ENCODE data around the gene BMP6.
A peak's percentile ranks its signal among the peaks of the same experiment; 100 is the strongest.

BMP6 gene

GRCh38 chr6:7907159-7907558, 181.3 kb downstream of the BMP6 start:
- DNase-seq = no peak

DNA sequence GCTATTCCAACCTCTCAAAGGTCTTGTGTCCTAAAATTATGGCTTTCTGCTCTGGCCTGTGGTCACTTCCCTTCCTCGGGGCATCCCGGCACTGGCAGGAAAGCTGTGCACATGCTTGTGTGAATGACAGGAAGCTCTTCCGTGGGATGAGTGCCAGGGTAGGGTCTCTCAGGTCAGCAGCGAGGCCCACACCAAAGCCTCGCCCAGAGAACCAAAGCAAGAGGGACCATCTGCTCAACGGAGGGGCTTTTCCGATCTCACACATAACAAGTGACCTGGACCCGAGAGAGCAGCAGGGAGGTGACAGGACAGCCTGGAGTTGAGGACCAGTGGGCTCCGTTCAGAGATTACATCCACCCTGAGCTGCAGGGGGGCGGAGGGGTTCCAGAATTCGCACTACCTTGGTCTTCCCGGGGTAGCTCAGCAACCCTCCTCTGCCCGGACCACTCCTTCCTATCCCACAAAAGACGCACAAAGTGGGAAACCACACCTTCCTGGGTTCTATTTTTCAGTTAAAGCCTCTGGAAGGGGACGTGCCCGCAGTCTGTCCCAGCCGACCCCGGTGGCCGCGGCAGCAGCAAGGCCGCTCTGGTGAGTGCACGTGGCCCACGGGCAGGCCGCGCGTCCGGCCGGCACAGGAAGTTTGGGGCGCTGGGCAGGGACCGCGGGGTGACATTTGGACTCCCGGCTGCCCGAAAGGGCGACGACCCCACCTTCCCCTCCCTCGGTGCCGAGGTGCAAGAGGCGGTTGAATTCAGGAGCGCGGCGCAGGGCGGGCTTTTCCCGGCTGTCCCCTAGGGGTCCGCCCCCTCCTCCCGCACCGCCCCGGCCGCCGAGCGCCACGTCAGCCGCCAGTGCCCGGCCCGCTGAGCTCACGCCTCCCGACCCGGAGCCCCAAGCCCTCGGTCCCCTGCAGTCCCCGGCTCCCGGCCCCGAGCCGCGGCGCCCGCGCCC, 183.7 kb downstream of the BMP6 start:
- peak; percentile 19 for DNase-seq

DNA sequence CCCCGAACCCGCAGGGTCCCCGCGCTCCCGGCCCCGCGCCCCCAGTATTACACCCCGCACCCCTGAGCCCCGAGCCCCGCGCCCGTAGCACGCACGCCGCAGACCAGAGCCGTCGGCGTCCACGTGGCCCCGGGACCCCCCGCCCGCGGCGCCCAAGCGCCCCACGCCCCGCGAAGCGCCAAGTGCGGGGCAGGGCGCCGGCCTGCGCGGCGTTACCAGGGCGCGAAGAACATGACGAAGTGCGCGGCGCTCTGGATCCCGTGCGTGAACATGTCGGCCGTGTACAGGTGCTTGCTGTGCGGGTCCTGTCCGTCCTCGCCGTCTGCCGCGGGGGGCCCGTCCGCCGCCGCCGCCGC, 184.4 kb downstream of the BMP6 start:
- DNase-seq = no peak

- peak; percentile 66 for DNase-seq
Observed at GRCh38 chr6:7910654-7911344, 184.9 kb downstream of the BMP6 start, which contains the start of gene TXNDC5. Gene TXNDC5 (minus strand): TSS chr6:7910788. CDS start chr6:7910776, 12 bp downstream.

DNA sequence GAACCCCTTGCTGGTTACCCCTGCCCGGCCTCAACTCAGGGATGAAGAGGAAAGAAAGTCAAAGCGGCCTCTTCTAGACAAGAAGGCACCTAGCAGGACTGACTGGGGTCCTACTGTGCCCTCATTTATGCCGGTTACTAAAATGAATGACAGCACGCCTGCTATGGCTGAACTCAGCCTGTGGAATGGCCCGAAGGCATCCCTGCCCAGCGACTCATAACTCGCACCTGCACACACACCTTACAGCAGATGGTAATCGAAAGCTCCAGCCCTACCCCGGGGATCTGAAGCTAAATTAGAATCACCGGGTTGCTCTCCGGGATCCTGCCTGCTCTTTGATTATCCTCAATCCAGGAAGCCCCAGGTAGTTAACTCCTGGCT, 185.4 kb downstream of the BMP6 start:
- no peak for DNase-seq

DNA sequence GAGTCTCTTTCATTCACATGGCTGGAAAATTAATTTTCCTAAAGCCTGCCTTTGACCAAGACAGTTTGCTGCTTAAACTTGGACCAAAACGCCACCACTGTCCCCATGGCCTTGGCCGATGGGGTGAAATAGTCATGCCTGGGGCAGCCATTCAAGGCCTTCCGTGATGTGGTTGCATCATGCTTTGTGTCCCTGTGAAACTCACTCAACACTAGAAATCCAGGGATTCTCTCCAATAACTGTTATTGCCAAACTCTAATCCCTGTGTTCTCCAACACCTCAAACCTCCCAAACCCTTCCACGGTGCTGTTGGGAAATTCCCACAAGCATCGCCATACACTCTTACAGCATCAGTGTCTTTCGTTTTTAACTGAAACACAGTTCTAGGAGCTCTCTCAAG, 186.1 kb downstream of the BMP6 start:
- DNase-seq = no peak

- DNase-seq = no peak
Observed at GRCh38 chr6:7912736-7913517, 187.0 kb downstream of the BMP6 start.

DNA sequence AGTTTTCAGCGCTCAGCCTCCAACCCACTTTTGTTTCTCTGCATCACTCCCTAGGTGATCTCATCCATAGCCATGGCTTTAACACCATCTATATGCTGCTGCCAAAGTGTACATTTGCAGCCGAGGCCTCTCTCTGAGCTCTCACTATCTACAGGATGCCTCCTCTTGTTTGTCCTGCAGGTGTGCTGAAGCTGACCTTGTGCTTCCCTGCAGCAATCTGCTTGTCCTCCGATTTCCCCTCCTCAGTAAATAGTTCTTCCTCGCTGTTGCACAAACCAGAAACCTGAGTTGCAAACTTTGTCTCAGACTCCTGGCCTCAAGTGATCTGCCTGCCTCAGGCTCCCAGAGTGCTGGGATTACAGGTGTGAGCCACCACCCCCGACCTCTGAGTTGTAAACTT, 188.4 kb downstream of the BMP6 start:
- no peak for DNase-seq

GRCh38 chr6:7914991-7915789, 189.3 kb downstream of the BMP6 start:
- DNase-seq = no peak

GRCh38 chr6:7916959-7917358, 191.1 kb downstream of the BMP6 start:
- no peak for DNase-seq

GRCh38 chr6:7917729-7918128, 191.8 kb downstream of the BMP6 start:
- no peak for DNase-seq

DNA sequence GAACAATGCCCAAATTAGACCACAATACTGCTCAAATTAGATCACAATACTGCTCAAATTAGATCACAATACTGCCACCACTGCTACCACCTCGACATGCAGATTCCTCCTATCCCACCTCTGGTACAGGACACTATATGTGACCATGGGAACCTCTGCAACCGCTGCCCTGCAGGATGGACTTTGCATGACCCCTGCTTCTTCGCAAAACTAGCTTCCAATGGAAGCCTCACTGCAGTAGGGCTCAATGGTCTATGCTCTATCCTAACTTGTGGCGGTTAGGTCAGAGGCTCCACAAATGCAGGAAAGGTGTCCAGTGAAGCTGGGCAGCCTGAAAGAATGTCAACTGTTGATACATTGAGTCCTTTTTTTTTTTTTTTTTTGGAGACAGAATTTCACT, 192.5 kb downstream of the BMP6 start:
- DNase-seq = no peak

- no peak for DNase-seq
Observed at GRCh38 chr6:7919871-7920270, 194.0 kb downstream of the BMP6 start.

DNA sequence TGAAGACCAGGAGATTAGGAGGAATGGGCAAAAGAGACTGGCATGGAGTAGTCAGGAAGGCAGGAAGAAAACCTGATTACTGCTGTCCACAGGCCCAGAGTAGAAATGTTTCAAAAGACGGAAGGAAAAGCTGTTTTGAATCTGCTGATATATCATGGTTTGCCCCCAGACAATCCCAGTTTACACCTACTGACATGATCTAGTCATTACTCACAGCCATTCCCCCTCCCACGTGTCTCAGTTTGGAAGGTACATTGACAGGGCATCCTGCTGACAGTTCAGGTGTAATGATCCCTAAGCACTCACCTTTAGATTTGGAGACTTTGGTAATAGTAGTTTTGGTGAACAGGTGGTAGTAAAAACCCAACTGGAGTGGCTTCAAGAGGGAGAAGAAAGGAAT, 194.5 kb downstream of the BMP6 start:
- DNase-seq = no peak

- no peak for DNase-seq
Observed at GRCh38 chr6:7921046-7921445, 195.1 kb downstream of the BMP6 start.

DNA sequence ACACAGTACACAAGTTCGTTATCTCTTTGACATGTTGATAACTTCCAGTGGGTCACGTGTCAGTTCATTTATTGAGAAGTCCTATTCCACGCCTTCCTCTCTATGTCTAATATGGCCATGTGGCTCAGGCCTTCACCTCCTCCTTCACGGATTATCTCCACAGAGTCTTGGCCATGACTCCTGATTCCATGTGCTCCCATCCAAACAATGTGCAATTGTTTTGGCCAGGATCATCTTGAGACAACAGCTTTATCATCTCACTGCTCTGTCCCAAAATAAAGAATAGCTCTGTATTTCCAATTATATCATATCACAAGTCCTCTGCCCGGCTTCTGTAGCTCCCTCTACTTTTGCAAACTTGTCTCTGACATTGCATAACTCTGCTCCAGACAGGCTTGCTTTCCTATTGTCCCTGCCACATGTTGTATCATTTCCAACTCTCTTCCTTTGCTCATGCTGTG, 195.8 kb downstream of the BMP6 start:
- no peak for DNase-seq

- DNase-seq = no peak
Observed at GRCh38 chr6:7922596-7922995, 196.7 kb downstream of the BMP6 start.

DNA sequence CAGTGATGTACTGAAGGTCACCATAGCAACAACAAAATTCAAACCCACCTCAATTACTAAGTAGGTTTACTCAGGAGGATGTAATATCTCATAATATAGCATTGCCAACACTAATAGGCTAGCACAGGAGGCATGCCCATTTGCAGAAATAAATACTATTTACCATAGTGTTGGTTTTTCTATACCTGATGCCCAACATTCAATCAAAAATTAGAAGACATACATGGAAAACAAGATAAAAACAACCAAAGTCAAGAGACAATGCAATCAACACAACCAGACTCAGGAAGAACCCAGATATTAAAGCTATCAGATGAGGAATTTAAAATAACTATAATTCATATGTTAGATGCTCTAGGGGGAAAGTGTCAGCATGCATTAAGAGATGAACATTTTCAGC, 199.0 kb downstream of the BMP6 start:
- no peak for DNase-seq
